ENCODE data around the gene LAMB4. TPM values are rescaled to one million over a fixed set of nuclear protein-coding genes. Genes with fewer than 3 reads are reported as not detected.

Gene LAMB4
- total RNA-seq, 1 donor from 2014 or later: not detected

- H3K4me3 ChIP-seq: no peak overlapping the region
- ATAC-seq: no peak
- H3K27me3 ChIP-seq: no peaks in the 10 kb centered on the region
- no peaks in the 10 kb centered on the region for H3K4me1 ChIP-seq
- H3K36me3 ChIP-seq: no peaks in the 10 kb centered on the region
- H3K27ac ChIP-seq: no peak overlapping the region
- TF ChIP-seq CTCF (IDR thresholded peaks at IDR 0.05): no peak
- DNase-seq: no peak
- H3K9me3 ChIP-seq: no peaks in the 10 kb centered on the region
- intact Hi-C loops (cut with DNase I): no loop called here
These were observed 76.9 kb downstream of the LAMB4 start for GRCh38 chr7:108053250-108053649.

- Histone ChIP-seq H3K4me3 (no peak overlapping the region), H3K27ac (no peak overlapping the region), H3K4me1 (no peaks in the 10 kb centered on the region), H3K27me3 (no peaks in the 10 kb centered on the region), H3K36me3 (no peaks in the 10 kb centered on the region), H3K9me3 (no peaks in the 10 kb centered on the region)
- DNase-seq: no peak
- intact Hi-C loops (cut with DNase I): no loop called here
- TF ChIP-seq CTCF (IDR thresholded peaks at IDR 0.05): no peak
- no peak for ATAC-seq
These were observed 78.7 kb downstream of the LAMB4 start for GRCh38 chr7:108051454-108051853.

GRCh38 chr7:108049962-108050361 is 80.2 kb downstream of the LAMB4 start:
- intact Hi-C loops (cut with DNase I): no loop called here
- Histone ChIP-seq H3K4me3 (no peak overlapping the region), H3K9me3 (no peaks in the 10 kb centered on the region), H3K36me3 (no peaks in the 10 kb centered on the region), H3K4me1 (no peaks in the 10 kb centered on the region), H3K27ac (no peak overlapping the region), H3K27me3 (no peaks in the 10 kb centered on the region)
- no peak for TF ChIP-seq CTCF (IDR thresholded peaks at IDR 0.05)
- no peak for DNase-seq
- no peak for ATAC-seq

GRCh38 chr7:108048422-108048821 is 81.7 kb downstream of the LAMB4 start:
- Histone ChIP-seq H3K27ac (no peak overlapping the region), H3K4me1 (no peaks in the 10 kb centered on the region), H3K9me3 (no peaks in the 10 kb centered on the region), H3K27me3 (no peaks in the 10 kb centered on the region), H3K4me3 (no peak overlapping the region), H3K36me3 (no peaks in the 10 kb centered on the region)
- ATAC-seq (no peak), DNase-seq (no peak)
- intact Hi-C loops (cut with DNase I): no loop called here
- TF ChIP-seq CTCF (IDR thresholded peaks at IDR 0.05): no peak

- H3K4me3 ChIP-seq: no peak overlapping the region
- H3K9me3 ChIP-seq: no peaks in the 10 kb centered on the region
- intact Hi-C loops (cut with DNase I): no loop called here
- no peak for ATAC-seq
- H3K27ac ChIP-seq: no peak overlapping the region
- no peaks in the 10 kb centered on the region for H3K36me3 ChIP-seq
- no peak for TF ChIP-seq CTCF (IDR thresholded peaks at IDR 0.05)
- no peak for DNase-seq
- no peaks in the 10 kb centered on the region for H3K4me1 ChIP-seq
- H3K27me3 ChIP-seq: no peaks in the 10 kb centered on the region
These were observed 83.1 kb downstream of the LAMB4 start for GRCh38 chr7:108046952-108047506.

- Histone ChIP-seq H3K9me3 (no peaks in the 10 kb centered on the region), H3K4me1 (no peaks in the 10 kb centered on the region), H3K27ac (no peak overlapping the region), H3K4me3 (no peak overlapping the region), H3K36me3 (no peaks in the 10 kb centered on the region), H3K27me3 (no peaks in the 10 kb centered on the region)
- TF ChIP-seq CTCF (IDR thresholded peaks at IDR 0.05): no peak
- DNase-seq (no peak), ATAC-seq (no peak)
- intact Hi-C loops (cut with DNase I): no loop called here
These were observed 84.5 kb downstream of the LAMB4 start for GRCh38 chr7:108045669-108046068.
